SK-N-SH (cell line): ENCODE results near the gene AIF1. TPM values are rescaled to one million over a fixed set of nuclear protein-coding genes. Genes with fewer than 3 reads are reported as not detected.

Experiments
- CTCF ChIA-PET: fragments of 300-600, 350-600 bp; formaldehyde crosslinking; extraction: SDS; loops from one replicate; lab custom pipeline; 2021; lab: Yijun Ruan, JAX
- POLR2A ChIA-PET: fragments of 350-600 bp; sonication (Branson Sonifier 250); formaldehyde crosslinking; extraction: SDS; loops from one replicate; lab custom pipeline; 2020; ENCODE audit warnings: antibody characterized with exemption, inconsistent platforms; lab: Yijun Ruan, JAX
- DNase-seq: peaks from one replicate; pipeline ENCODE4 v3.0.0; 2012
- H2AFZ ChIP-seq: fragments of 200-600 bp; sonication (generic); 2 replicates; pipeline ENCODE4 v1.8.1; 2016; ENCODE audit warnings: antibody characterized with exemption, mild to moderate bottlenecking, low read depth
- H3F3A ChIP-seq: fragments of 200-600 bp; sonication (generic); replicated peaks from 2 replicates; pipeline ENCODE3; 2016; ENCODE audit warnings: antibody characterized with exemption, mild to moderate bottlenecking; ENCODE audit not compliant: insufficient read depth
- H3K27ac ChIP-seq, 2 experiments: fragments of 200-500 bp in 1 of 2; fragments of 200-600 bp in 1 of 2; sonication (Bioruptor generic) in 1 of 2; sonication (generic), shearing (Covaris generic) in 1 of 2; 2 replicates each; pipeline versions ENCODE4 v1.5.1 to v1.6.1; 2014 to 2016; ENCODE audit warnings: low read depth in 2 of 2, inconsistent platforms in 1 of 2, low read length in 1 of 2, mild to moderate bottlenecking in 1 of 2, mixed read lengths in 1 of 2
- H3K27me3 ChIP-seq: fragments of 200-600 bp; sonication (generic), shearing (Covaris generic); 2 replicates; pipeline ENCODE4 v1.6.1; 2016; ENCODE audit warnings: mixed run types; ENCODE audit not compliant: insufficient read depth
- H3K36me3 ChIP-seq, 2 experiments: fragments of 200-500 bp in 1 of 2; fragments of 200-600 bp in 1 of 2; sonication (Bioruptor generic) in 1 of 2; sonication (generic) in 1 of 2; replicated peaks in 1 of 2; 2 replicates each; pipeline versions ENCODE3 to v1.5.1; 2014 to 2016; ENCODE audit warnings: low read length in 1 of 2, mild to moderate bottlenecking in 1 of 2; ENCODE audit not compliant: insufficient read depth in 2 of 2, control insufficient read depth in 1 of 2
- H3K4me1 ChIP-seq, 2 experiments: fragments of 200-500 bp in 1 of 2; fragments of 200-600 bp in 1 of 2; sonication (Bioruptor generic) in 1 of 2; sonication (generic), shearing (Covaris generic) in 1 of 2; 2 replicates each; pipeline versions ENCODE4 v1.5.1 to v1.6.1; 2014 to 2016; ENCODE audit warnings: low read depth in 1 of 2, low read length in 1 of 2, mixed run types in 1 of 2; ENCODE audit not compliant: insufficient read depth in 2 of 2, control insufficient read depth in 1 of 2
- H3K4me2 ChIP-seq: fragments of 200-600 bp; sonication (generic), shearing (Covaris generic); 2 replicates; pipeline ENCODE4 v1.6.1; 2017; ENCODE audit warnings: mixed run types
- H3K4me3 ChIP-seq, 2 experiments: fragments of 200-500 bp in 1 of 2; fragments of 200-600 bp in 1 of 2; sonication (Bioruptor generic) in 1 of 2; sonication (generic), shearing (Covaris generic) in 1 of 2; 2 replicates each; pipeline versions ENCODE4 v1.5.1 to v1.8.1; 2014 to 2016; ENCODE audit warnings: low read depth in 2 of 2, inconsistent platforms in 1 of 2, low read length in 1 of 2, mild to moderate bottlenecking in 1 of 2, mixed read lengths in 1 of 2, moderate library complexity in 1 of 2
- H3K79me2 ChIP-seq: fragments of 200-600 bp; sonication (generic); 2 replicates; pipeline ENCODE4 v1.8.1; 2017; ENCODE audit warnings: mild to moderate bottlenecking; ENCODE audit not compliant: insufficient read depth
- H3K9ac ChIP-seq: fragments of 200-600 bp; sonication (generic); 2 replicates; pipeline ENCODE4 v1.6.1; 2017; ENCODE audit warnings: mixed run types
- H3K9me2 ChIP-seq: fragments of 200-600 bp; sonication (generic); 2 replicates; pipeline ENCODE4 v1.6.1; 2017; ENCODE audit warnings: mixed run types
- H3K9me3 ChIP-seq: fragments of 200-600 bp; sonication (generic); 2 replicates; pipeline ENCODE4 v1.6.1; 2017; ENCODE audit warnings: mixed run types, mild to moderate bottlenecking, moderate library complexity
- H4K20me1 ChIP-seq: fragments of 200-600 bp; sonication (generic); 2 replicates; pipeline ENCODE4 v1.6.1; 2017; ENCODE audit warnings: mild to moderate bottlenecking, mixed run types; ENCODE audit not compliant: insufficient read depth
- EP300 ChIP-seq, 2 experiments: IDR thresholded peaks; 2 replicates each; pipeline versions ENCODE4 v1.4.0 to v1.6.1; 2012; ENCODE audit warnings: borderline replicate concordance in 1 of 2, low read depth in 1 of 2, low read length in 1 of 2
- FOSL2 ChIP-seq: IDR thresholded peaks from 2 replicates; pipeline ENCODE4 v1.4.0; 2012; ENCODE audit warnings: low read depth, mild to moderate bottlenecking, moderate library complexity, borderline replicate concordance
- MEF2A ChIP-seq: IDR thresholded peaks from 2 replicates; pipeline ENCODE4 v1.4.0; 2012; ENCODE audit warnings: low read depth, borderline replicate concordance
- MXI1 ChIP-seq: IDR thresholded peaks from 2 replicates; pipeline ENCODE4 v1.6.1; 2012; ENCODE audit warnings: mild to moderate bottlenecking, low read depth, low read length, improper control_type of control experiment
- NRF1 ChIP-seq: IDR thresholded peaks from 2 replicates; pipeline ENCODE4 v1.6.1; 2012; ENCODE audit warnings: low read depth, mild to moderate bottlenecking, low read length
- REST ChIP-seq: IDR thresholded peaks from 2 replicates; pipeline ENCODE4 v1.6.1; 2012; ENCODE audit warnings: mild to moderate bottlenecking, low read depth, low read length, moderate library complexity
- RFX5 ChIP-seq: IDR thresholded peaks from 2 replicates; pipeline ENCODE4 v1.6.1; 2012; ENCODE audit warnings: mild to moderate bottlenecking, improper control_type of control experiment, low read length
- RXRA ChIP-seq: IDR thresholded peaks from 2 replicates; pipeline ENCODE4 v1.4.0; 2012; ENCODE audit warnings: low read depth, mild to moderate bottlenecking, borderline replicate concordance
- SIN3A ChIP-seq: IDR thresholded peaks from 2 replicates; pipeline ENCODE4 v1.6.1; 2012; ENCODE audit warnings: low read depth, mild to moderate bottlenecking, low read length, moderate library complexity, borderline replicate concordance
- SMC3 ChIP-seq: IDR thresholded peaks from 2 replicates; pipeline ENCODE4 v1.6.1; 2012; ENCODE audit warnings: low read depth, low read length, improper control_type of control experiment
- USF2 ChIP-seq: fragments of 150-350 bp; IDR thresholded peaks from 2 replicates; pipeline ENCODE4 v1.6.1; 2017; ENCODE audit warnings: antibody characterized with exemption, low read length, low read depth, borderline replicate concordance
- WGBS: methylation state at CpG from one replicate; pipeline ENCODE4 v1.1.6; 2017; ENCODE audit warnings: low lambda C conversion rate; 5-methylcytosine and 5-hydroxymethylcytosine counted together
- polyA plus RNA-seq, 3 experiments: library from polyadenylated mRNA; depleted of rRNA; stranded (reverse); fragments of >200 nt; gene quantifications; 2 replicates each; pipeline ENCODE4 v1.2.3, GENCODE V29; 2012

AIF1 gene
- polyA plus RNA-seq, 1 of the 3 experiments (the other 2 are of a cell fraction), result not detected

GRCh38 chr6:31658983-31659648 is 44.1 kb downstream of the AIF1 start:
- no peaks in the 10 kb centered on the region for H3K27me3 ChIP-seq
- H3K4me2 ChIP-seq, result peak overlapping the region; percentile 97
- no peak overlapping the region; a peak in 1 of 4 replicates for H3K27ac ChIP-seq
- TF ChIP-seq FOSL2, result no peak
- no peak for TF ChIP-seq SIN3A
- TF ChIP-seq REST, result no peak
- no peak for TF ChIP-seq MEF2A
- no peak for TF ChIP-seq NRF1
- no peak for TF ChIP-seq RFX5
- no peak for TF ChIP-seq RXRA
- no peak for TF ChIP-seq USF2
- TF ChIP-seq MXI1, result no peak
- TF ChIP-seq EP300 (IDR thresholded peaks at IDR 0.05; ENCODE audit: borderline replicate concordance in 1 of 2, low read depth in 1 of 2, low read length in 1 of 2), result no peak
- TF ChIP-seq SMC3, result no peak
- DNase-seq, result no peak
- 93% methylated on average over 6 of the region's 13 CpGs for WGBS
- H4K20me1 ChIP-seq, result peaks cover 8% of the 10 kb centered on the region; the same call in 1 of the 2 replicates
- peaks cover 83% of the 10 kb centered on the region for H3K79me2 ChIP-seq
- peaks cover 26% of the 10 kb centered on the region for H3F3A ChIP-seq
- ChIA-PET POLR2A (interaction anchor here (0.6 to 1.2 kb wide), 2 partner anchors 9 to 19 kb away, joined by 3 read pairs; no protein-coding TSS in a partner anchor), CTCF (no interaction called here)
- H3K4me1 ChIP-seq, result peaks cover 19 to 33% of the 10 kb centered on the region in 2 experiments; a peak in 2 of 4 replicates
- no peak overlapping the region for H2AFZ ChIP-seq
- peak overlapping the region; percentile 85 for H3K4me3 ChIP-seq
- H3K9me3 ChIP-seq, result no peaks in the 10 kb centered on the region
- peaks cover 14 to 15% of the 10 kb centered on the region in 2 experiments for H3K36me3 ChIP-seq
- H3K9ac ChIP-seq, result peak overlapping the region; percentile 86; the same call in 1 of the 2 replicates
- H3K9me2 ChIP-seq, result no peaks in the 10 kb centered on the region
